ENCODE measurements around the gene P3H1.
"Not testable (repeated sequence)": the region's sequence is repeated elsewhere in the genome, so short reads cannot be mapped to it uniquely, and the experiment has no call there.

The P3H1 gene

DNA sequence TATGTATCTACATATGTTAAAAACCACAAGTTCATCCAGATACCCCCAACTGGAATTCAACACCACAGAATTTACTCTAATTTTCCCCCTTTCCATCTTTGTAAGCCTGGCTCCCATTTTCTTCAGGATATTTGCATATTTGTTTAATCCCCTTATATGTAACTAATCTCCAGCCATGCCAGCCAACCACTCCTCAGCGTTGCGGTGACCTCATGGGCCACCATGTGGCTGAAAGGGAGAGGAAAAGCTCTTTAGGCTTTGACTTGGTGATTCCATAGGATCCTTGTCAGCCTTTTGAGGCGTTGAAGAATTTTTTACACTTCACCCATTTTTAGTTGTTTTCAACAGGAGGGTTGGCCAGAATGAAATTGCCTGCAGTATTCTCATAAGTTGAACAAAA is 36.8 kb downstream of the P3H1 start:
- no peak for DNase-seq (ENCODE audit: low spot score)

DNA sequence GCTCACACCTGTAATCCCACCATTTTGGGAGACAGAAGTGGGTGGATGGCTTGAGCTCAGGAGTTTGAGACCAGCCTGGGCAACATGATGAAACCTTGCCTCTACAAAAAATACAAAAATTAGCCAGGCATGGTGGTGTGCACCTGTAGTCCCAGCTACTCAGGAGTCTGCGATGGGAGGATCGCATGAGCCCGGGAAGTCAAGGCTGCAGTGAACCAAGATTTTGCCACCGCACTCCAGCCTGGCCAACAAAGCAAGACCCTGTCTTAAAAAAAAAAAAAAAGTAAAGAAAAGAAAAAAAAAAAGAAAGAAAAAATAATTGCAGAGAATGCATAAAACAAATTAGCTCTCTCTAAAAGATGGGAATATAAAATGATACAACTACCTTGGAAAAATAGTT is 41.0 kb downstream of the P3H1 start:
- not testable (repeated sequence) for DNase-seq (ENCODE audit: low spot score)

DNA sequence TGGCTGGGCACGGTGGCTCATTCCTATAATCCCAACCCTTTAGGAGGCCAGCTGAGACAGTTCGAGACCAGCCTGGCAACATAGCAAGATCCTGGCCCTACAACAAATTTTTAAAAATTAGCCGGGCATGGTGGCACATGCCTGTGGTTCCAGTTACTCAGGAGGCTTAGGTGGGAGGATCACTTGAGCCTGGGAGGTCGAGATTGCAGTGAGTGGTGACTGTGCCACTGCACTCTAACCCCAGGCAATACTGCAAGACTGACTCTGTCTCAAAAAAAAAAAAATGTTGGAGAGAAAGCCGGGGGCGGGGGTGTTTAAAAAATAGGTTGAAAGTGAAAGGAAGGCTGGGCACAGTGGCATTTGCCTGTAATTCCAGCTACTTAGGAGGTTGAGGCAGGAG is 43.3 kb downstream of the P3H1 start:
- DNase-seq (ENCODE audit: low spot score), result no peak

DNA sequence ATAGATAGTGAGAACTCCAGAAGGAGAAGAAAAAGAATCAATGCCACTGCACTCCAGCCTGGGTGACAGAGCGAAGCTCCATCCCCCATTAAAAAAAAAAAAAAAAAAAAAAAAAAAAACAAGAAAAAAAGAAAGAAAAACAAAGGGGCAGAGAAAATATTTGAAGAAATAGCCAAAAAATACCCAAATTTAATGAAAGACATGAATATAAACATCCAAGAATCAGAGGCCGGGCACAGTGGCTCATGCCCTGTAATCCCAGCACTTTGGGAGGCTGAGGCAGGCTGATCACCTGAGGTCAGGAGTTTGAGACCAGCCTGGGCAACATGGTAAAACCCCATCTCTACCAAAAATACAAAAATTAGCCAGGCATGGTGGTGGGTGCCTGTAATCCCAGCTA is 44.4 kb downstream of the P3H1 start:
- not testable (repeated sequence) for DNase-seq (ENCODE audit: low spot score)

DNA sequence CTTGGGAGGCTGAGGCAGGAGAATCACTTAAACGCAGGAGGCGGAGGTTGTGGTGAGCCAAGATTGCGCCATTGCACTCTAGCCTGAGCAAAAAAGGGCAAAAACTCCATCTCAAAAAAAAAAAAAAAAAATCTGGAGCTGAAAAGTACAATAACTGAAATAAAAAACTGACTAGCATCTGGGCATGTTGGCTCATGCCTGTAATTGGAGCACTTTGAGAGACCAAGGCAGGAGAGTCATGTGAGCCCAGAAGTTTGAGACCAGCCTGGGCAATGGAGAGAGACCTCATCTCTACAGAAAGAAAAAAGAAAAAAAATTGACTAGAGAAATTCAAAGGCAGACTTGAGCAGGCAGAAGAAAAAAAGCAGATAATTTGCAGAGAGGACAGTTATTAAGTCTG is 44.9 kb downstream of the P3H1 start:
- DNase-seq (ENCODE audit: low spot score), result no peak

DNA sequence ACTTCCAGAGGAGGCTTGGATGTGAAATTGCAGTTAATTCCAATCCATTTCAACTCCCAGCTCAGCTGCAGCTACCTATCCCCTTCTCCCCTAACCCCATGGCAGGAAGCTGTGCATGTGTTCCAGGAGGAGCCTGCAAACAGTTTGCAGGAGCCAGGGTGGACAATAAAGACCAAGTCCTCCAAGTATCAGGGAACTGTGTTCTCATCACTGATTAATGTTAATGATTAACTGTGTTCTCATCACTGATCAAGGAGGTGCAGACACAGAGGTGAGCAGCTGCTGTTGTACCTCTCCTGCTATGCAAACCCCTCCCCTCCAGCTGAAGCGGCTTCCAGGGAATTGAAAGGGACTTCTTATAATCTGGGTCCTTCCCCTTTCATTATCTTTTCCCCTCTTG is 46.0 kb downstream of the P3H1 start:
- no peak for DNase-seq (ENCODE audit: low spot score)

DNA sequence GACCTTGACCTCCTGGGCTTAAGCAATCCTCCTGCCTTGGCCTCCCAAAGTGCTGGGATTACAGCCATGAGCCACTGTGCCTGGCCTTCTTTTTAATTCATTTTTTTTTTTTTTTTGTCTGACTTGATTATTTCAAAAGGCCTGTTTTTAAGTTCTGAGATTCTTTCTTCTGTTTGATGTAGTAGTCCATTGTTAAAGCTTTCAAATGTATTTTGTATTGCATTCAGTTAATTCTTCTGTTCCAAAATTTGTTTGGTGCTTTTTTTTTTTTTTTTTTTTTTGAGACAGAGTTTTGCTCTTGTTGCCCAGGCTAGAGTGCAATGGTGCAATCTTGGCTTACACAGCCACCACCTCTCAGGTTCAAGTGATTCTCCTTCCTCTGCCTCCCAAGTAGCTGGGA is 52.4 kb downstream of the P3H1 start:
- DNase-seq (ENCODE audit: low spot score), result not testable (repeated sequence)

DNA sequence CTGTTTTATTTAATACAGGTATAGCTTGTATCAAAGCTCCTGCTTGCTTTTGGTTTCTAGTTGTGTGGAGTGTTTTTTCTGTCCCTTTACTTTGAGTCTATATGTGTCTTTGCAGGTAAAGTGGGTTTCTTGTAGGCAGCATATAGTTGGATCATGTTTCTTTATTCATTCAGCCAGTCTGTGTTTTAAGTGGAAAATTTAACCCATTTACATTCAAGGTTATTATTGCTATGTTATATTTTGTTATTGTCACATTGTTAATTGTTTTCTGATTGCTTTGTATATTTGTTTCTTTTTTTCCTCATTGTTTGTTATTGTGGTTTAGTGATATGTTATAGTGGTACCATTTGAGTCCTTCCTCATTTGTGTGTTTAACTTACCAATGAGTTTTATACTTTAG is 53.5 kb downstream of the P3H1 start:
- no peak for DNase-seq (ENCODE audit: low spot score)

DNA sequence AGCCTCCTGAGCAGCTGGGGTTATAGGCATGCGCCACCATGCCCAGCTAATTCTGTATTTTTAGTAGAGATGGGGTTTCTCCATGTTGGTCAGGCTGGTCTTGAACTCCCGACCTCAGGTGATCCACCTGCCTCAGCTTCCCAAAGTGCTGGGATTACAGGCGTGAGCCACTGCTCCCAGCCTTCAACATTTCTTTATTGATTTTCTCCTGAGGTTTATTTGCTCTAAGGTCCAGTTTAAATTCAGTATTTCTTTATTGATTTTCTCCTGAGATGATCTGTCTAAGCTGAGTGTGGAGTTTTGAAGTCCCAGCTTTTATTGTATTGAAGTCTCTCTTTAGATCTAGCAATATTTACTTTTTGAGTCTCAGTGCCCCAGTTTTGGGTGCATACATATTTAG is 54.0 kb downstream of the P3H1 start:
- not testable (repeated sequence) for DNase-seq (ENCODE audit: low spot score)

DNA sequence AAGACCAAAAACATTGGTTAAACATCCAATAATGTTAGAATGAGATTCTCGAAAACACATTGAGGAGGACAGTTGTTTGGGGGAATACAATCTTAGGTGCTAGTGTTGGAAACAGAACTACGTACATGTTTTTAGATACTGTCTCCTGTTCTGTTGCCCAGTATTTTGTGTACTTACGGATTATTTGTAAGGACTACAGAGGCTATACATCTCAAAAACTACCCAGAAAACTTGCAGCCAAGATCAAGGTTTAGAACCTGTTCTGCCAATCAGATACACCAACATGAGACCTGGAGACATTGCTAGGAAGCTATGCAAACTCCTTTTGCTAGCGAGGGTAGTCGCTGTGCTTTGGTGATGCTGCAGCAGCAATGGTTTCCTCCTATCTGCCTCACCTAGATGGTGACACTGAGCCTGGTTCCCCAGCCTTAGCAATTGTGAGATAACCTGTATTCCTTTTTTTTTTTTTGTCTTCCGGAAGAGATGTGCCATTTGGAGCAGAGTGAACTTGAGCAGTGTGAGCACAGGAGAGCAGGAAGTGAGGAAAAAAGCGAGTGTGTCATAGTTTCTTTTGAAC is 62.9 kb downstream of the P3H1 start:
- DNase-seq (ENCODE audit: low spot score), result no peak

DNA sequence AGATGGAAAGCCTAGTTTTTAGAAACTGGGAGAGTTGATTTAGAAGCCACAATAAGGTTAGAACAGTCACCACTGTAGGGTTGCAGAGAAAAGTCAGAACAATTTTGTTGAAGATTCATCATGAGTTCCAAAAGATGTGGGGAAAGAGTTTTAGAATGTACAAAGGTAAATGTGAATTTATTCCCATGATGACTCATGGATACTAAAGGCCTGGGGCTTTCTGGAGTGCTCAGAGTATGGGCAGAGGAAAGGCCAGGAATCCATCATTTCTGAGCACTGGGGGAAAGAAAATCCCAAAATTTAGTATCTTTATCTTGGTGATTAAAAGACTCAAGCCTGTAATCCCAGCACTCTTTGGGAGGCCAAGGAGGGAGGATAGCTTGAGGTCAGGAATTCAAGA is 66.8 kb downstream of the P3H1 start:
- no peak for DNase-seq (ENCODE audit: low spot score)

DNA sequence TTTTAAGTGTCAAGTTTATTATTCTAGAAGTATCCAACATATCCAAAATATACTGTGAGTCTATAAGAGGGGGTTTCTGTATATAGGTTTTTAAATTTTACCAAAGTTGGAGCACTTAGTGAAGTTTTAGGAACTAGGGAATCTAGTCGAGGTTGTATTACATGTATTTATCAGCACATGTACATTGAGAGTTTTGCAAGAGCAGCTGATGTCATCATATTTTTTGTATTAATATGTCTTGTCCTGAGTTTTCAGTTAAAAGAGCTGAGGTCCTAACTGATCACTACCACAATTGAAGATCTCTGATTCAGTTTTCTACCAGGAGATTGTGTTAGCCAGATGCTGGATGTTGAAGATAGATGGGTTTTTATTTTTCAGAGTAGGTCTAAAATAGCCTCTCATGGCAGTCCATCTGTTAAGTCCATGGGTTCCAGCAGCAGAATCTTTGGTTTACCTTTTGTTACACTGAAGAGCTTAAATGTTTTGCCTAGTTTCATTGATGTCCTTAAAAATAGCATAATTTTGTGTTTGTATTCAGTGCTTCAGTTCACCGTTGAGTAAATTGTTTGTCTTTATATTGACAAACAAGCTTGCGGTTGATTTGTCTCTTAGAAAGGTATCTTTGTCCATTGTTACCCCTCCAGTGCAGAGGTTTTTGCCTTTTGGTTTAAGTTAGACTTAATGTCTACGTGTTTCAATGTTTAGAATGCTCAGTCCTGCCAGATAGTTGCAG is 68.6 kb downstream of the P3H1 start:
- no peak for DNase-seq (ENCODE audit: low spot score)

Measured in activated CD4-positive, alpha-beta T cell treated with anti-CD3 and anti-CD28 coated beads, Interleukin-2, Interleukin-4, amounts not matched to agents 100 ng/mL and 50 ng/mL, durations not matched to agents 16 hours and 8 hours (primary cell).